Right lobe of liver (tissue), 6 donors: ENCODE results near the gene CNGA1. TPM values are rescaled to one million over a fixed set of nuclear protein-coding genes. Genes with fewer than 3 reads are reported as not detected.

ENCODE experiments used
- ATAC-seq, 4 donors: fragments of 200-7000 bp; cut with Tn5 transposase; one replicate each; pipeline ENCODE4 v1.9.1; 2020; ENCODE audit warnings: mild to moderate bottlenecking in 4 of 4, moderate library complexity in 4 of 4
- DNase-seq, 3 donors: peaks; one replicate each; pipeline ENCODE4 v3.0.0-alpha.2; 2020
- H3K27ac ChIP-seq, 3 donors: fragments of 200-600 bp; one replicate each; pipeline ENCODE4 v1.8.0; 2022
- H3K27me3 ChIP-seq, 2 donors: fragments of 200-600 bp; one replicate each; pipeline ENCODE4 v1.8.0; 2022
- H3K36me3 ChIP-seq, 4 donors: fragments of 200-600 bp; sonication (generic) in 1 of 4; one replicate each; pipeline versions ENCODE4 v1.5.1 to v1.8.0; 2017 to 2022; ENCODE audit warnings: control low read depth in 1 of 4
- H3K4me1 ChIP-seq, 4 donors: fragments of 200-600 bp; sonication (generic) in 1 of 4; one replicate each; pipeline versions ENCODE4 v1.5.1 to v1.8.0; 2017 to 2022; ENCODE audit warnings: control low read depth in 1 of 4
- H3K4me3 ChIP-seq, 3 donors: fragments of 200-600 bp; one replicate each; pipeline ENCODE4 v1.8.0; 2022
- H3K9me3 ChIP-seq, 4 donors: fragments of 200-600 bp; sonication (generic) in 1 of 4; one replicate each; pipeline versions ENCODE4 v1.5.1 to v1.8.0; 2017 to 2022; ENCODE audit warnings: control low read depth in 1 of 4
- CTCF ChIP-seq, 4 donors: fragments of 200-600 bp in 3 of 4; fragments of 450-650 bp in 1 of 4; IDR thresholded peaks; one replicate each; pipeline versions ENCODE4 v1.5.1 to v1.8.0; 2016 to 2022; ENCODE audit warnings: antibody characterized with exemption in 4 of 4, mild to moderate bottlenecking in 2 of 4
- POLR2A ChIP-seq: fragments of 450-650 bp; IDR thresholded peaks from one replicate; pipeline ENCODE4 v1.6.1; 2017; ENCODE audit warnings: antibody characterized with exemption, mild to moderate bottlenecking
- WGBS: methylation state at CpG from one replicate; pipeline ENCODE4 v1.1.6; 2018; ENCODE audit warnings: low coverage, low lambda C conversion rate; ENCODE audit not compliant: insufficient coverage; ENCODE audit errors: missing lambda C conversion rate; 5-methylcytosine and 5-hydroxymethylcytosine counted together
- intact Hi-C, 2 donors: fragments of 100-400 bp; cut with DNase I; formaldehyde crosslinking; loops; one replicate each; pipeline versions ENCODE4 v1.11.2 to v1.14.1; 2022
- total RNA-seq, 6 experiments: library from RNA; depleted of rRNA in 2 of 6; stranded (reverse); fragments of >200 nt in 2 of 6; fragmentation: NEBNext Ultra II Directional in 3 of 6; extraction: Animal tissue kit (Norgen Biotek cat#: 25700) in 3 of 6; gene quantifications; one replicate each; pipeline versions ENCODE4 v1.1.0 to v1.2.4, GENCODE V29; 2016 to 2023
- donor health status: DM: no; HTN: yes; CAD: no.
- donor health status: DM: no; HTN: no; CAD: no.
- donor health status: DM: no; HTN: no; CAD: no.
- donor health status: DM: no; HTN: yes; CAD: no.
- donor health status: DM: no; HTN: yes; CAD: no.

Gene CNGA1
- total RNA-seq, 6 experiments from 2014 or later: 8.1 to 14.9 (median 11.1) TPM

DNA sequence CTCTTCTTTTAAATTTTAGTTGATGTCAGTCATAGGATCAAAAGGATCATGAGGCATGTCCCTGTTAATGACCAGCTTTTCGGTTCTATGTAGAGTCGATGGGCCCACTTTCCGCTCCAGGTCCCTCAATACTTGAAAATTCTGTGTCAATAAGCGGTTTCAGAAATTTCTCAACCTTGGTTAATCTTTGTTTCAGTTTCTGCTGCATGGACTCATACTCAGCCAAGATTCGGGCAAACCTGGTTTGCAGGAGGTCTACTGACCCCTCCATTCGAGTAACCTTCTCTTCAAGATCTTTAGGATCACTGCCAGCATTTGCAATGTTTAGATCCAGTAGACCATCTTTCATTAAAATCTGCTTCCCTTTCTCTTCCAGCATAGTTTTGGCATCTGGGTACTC, 80.1 kb downstream of the CNGA1 start:
- no peaks in the 10 kb centered on the region for H3K9me3 ChIP-seq
- H3K27ac ChIP-seq: peak overlapping the region in 1 of 3 donors; percentile 26
- no peaks in the 10 kb centered on the region for H3K36me3 ChIP-seq
- 58% methylated on average over 6 of the region's 6 CpGs for WGBS
- no peak for TF ChIP-seq POLR2A
- TF ChIP-seq CTCF (IDR thresholded peaks at IDR 0.05): no peak
- H3K4me1 ChIP-seq: peaks cover 0 to under 1% (median under 1%) of the 10 kb centered on the region in 4 donors
- peak in 3 of 4 donors; percentile 42 to 61 (median 48) for ATAC-seq
- intact Hi-C loops: no loop called here
- DNase-seq: no peak
- no peaks in the 10 kb centered on the region for H3K27me3 ChIP-seq
- H3K4me3 ChIP-seq: no peak overlapping the region

DNA sequence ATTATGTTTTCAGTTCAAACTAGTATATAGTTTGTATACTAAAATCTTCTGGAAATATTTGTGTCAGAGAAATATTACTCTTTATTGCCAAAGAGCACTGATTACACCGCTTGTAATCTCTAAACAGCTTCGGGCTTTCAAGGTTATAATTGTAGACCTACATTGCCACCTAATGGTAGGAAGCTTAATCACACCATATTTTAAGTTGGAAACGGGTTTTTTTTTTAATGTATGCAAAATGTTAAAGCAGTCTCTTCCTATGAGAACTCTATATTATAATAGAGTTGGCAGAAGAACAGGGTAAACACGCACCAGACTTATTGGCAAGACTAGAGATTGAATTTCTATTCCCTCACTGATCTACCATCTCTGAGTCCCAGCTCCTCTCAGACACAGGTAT, 82.6 kb downstream of the CNGA1 start:
- no peak for DNase-seq
- Histone ChIP-seq H3K9me3 (no peaks in the 10 kb centered on the region), H3K36me3 (no peaks in the 10 kb centered on the region), H3K27me3 (no peaks in the 10 kb centered on the region), H3K4me3 (no peak overlapping the region), H3K4me1 (peaks cover 0 to 10% (median 3%) of the 10 kb centered on the region in 4 donors), H3K27ac (no peak overlapping the region)
- ATAC-seq: peak; percentile 80 to 86 (median 84)
- TF ChIP-seq CTCF (IDR thresholded peaks at IDR 0.05) (peak; percentile 49 to 68 (median 62)), POLR2A (no peak)
- 2% methylated on average over 4 of the region's 4 CpGs for WGBS
- intact Hi-C loops: no loop called here

DNA sequence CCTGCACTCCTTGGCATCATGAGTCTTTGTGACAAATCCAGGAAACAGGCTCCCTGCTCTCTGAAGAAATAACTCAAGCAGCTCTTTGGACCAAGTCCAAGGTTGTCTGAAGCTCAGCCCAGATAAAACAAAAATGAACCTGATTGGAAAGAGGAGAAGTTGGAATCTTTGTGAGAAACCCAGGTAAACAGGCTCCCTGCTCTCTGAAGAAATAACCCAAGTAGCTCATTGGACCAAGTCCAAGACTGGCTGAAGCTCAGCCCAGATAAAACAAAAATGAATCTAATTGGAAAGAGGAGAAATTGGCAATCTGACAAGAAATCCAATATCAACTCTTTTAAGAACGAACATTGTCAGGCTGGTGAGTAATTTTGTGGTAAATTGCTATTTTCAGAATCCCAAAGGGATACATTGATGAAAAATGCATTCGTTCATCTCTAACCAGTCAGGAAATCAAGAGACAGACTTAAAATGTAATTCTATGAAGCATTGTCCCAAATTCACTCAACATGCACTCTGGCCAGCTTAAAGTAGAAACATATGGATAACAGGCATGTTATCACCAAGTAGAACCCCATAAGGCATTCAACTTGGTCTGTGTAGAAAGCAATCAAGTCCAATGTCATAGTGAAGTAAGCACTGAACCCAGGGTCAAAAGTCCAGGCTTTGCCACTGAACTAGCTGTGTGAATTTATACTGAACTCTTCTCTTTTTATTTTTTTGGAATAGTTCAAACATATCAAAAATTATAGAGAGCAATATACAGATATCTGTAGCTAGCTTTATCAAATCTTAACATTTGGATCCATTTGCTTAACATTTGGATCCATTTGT, 85.3 kb downstream of the CNGA1 start:
- Histone ChIP-seq H3K27me3 (no peaks in the 10 kb centered on the region), H3K27ac (peak overlapping the region in 1 of 3 donors; percentile 15), H3K4me1 (peaks cover 0 to 13% (median 6%) of the 10 kb centered on the region in 4 donors), H3K9me3 (no peaks in the 10 kb centered on the region), H3K36me3 (no peaks in the 10 kb centered on the region), H3K4me3 (no peak overlapping the region)
- 32% methylated on average over 2 of the region's 2 CpGs for WGBS
- peak; percentile 67 to 80 (median 70) for ATAC-seq
- TF ChIP-seq CTCF (IDR thresholded peaks at IDR 0.05) (no peak), POLR2A (no peak)
- no peak for DNase-seq
- intact Hi-C loops: no loop called here

GRCh38 chr4:47929682-47930201, 86.7 kb downstream of the CNGA1 start:
- no peaks in the 10 kb centered on the region for H3K27me3 ChIP-seq
- ATAC-seq (no peak), DNase-seq (no peak)
- intact Hi-C loops: no loop called here
- H3K4me3 ChIP-seq: no peak overlapping the region
- TF ChIP-seq CTCF (IDR thresholded peaks at IDR 0.05) (no peak), POLR2A (no peak)
- peaks cover 0 to 13% (median 6%) of the 10 kb centered on the region in 4 donors for H3K4me1 ChIP-seq
- H3K36me3 ChIP-seq: no peaks in the 10 kb centered on the region
- H3K9me3 ChIP-seq: no peaks in the 10 kb centered on the region
- no peak overlapping the region for H3K27ac ChIP-seq
- 60% methylated on average over 2 of the region's 4 CpGs for WGBS
